Upper lobe of left lung (tissue), 6 donors: ENCODE results near the gene ESYT1. TPM values are rescaled to one million over a fixed set of nuclear protein-coding genes. Genes with fewer than 3 reads are reported as not detected.

Source experiments
- ATAC-seq, 2 donors: fragments of 200-7000 bp; cut with Tn5 transposase; one replicate each; pipeline ENCODE4 v1.9.1; 2022; ENCODE audit warnings: mild to moderate bottlenecking in 2 of 2, moderate library complexity in 2 of 2; ENCODE audit not compliant: low FRiP score in 2 of 2
- DNase-seq, 2 donors: peaks; one replicate each; pipeline ENCODE4 v3.0.0-alpha.2; 2019 to 2020
- H3K27ac ChIP-seq, 4 donors: fragments of 200-600 bp; sonication (generic); one replicate each; pipeline ENCODE4 v1.5.1; 2016 to 2019
- H3K27me3 ChIP-seq, 4 donors: fragments of 200-600 bp; sonication (generic); one replicate each; pipeline ENCODE4 v1.5.1; 2017 to 2019
- H3K36me3 ChIP-seq, 4 donors: fragments of 200-600 bp; sonication (generic); one replicate each; pipeline ENCODE4 v1.5.1; 2016 to 2019
- H3K4me1 ChIP-seq, 4 donors: fragments of 200-600 bp; sonication (generic); one replicate each; pipeline ENCODE4 v1.5.1; 2018 to 2019
- H3K4me3 ChIP-seq, 4 donors: fragments of 200-600 bp; sonication (generic); one replicate each; pipeline ENCODE4 v1.5.1; 2017 to 2019; ENCODE audit warnings: mild to moderate bottlenecking in 2 of 4, moderate library complexity in 1 of 4
- H3K9me3 ChIP-seq, 4 donors: fragments of 200-600 bp; sonication (generic); one replicate each; pipeline ENCODE4 v1.5.1; 2018 to 2019
- EP300 ChIP-seq, 4 donors: sonication (generic); formaldehyde crosslinking; IDR thresholded peaks; one replicate each; pipeline ENCODE4 v1.5.1; 2017; ENCODE audit warnings: antibody characterized with exemption in 4 of 4, control low read depth in 2 of 4
- POLR2A ChIP-seq, 4 donors: fragments of 450-650 bp; IDR thresholded peaks; one replicate each; pipeline ENCODE4 v1.5.1; 2016 to 2017; ENCODE audit warnings: antibody characterized with exemption in 4 of 4, mild to moderate bottlenecking in 2 of 4
- POLR2AphosphoS5 ChIP-seq, 2 donors: sonication (generic); formaldehyde crosslinking; IDR thresholded peaks; one replicate each; pipeline ENCODE4 v1.5.1; 2017; ENCODE audit warnings: antibody characterized with exemption in 2 of 2
- WGBS, 2 donors: methylation state at CpG; one replicate each; pipeline ENCODE4 v1.1.5; 2017 to 2018; 5-methylcytosine and 5-hydroxymethylcytosine counted together
- total RNA-seq, 6 donors: library from RNA; depleted of rRNA in 4 of 6; stranded (reverse); fragments of >200 nt in 4 of 6; gene quantifications; one replicate each; pipeline versions ENCODE4 v1.1.0 to v1.2.1, GENCODE V29; 2016 to 2021
- TF ChIP-seq, protein P1 (sequence below), 6 experiments: fragments of 450-650 bp in 4 of 6; fragments of 200-600 bp in 2 of 6; sonication (generic) in 2 of 6; IDR thresholded peaks; one replicate each; pipeline ENCODE4 v1.5.1; 2016 to 2019; ENCODE audit warnings: antibody characterized with exemption in 6 of 6
- donor health status: DM: no; HTN: no; CAD: no; lungs with moderate emphysema.
- donor health status: DM: no; HTN: yes; CAD: no; lungs with severe emphysema.

ESYT1 gene
- total RNA-seq, 6 donors from 2014 or later, result 73.9 to 132 (median 112) TPM

DNA sequence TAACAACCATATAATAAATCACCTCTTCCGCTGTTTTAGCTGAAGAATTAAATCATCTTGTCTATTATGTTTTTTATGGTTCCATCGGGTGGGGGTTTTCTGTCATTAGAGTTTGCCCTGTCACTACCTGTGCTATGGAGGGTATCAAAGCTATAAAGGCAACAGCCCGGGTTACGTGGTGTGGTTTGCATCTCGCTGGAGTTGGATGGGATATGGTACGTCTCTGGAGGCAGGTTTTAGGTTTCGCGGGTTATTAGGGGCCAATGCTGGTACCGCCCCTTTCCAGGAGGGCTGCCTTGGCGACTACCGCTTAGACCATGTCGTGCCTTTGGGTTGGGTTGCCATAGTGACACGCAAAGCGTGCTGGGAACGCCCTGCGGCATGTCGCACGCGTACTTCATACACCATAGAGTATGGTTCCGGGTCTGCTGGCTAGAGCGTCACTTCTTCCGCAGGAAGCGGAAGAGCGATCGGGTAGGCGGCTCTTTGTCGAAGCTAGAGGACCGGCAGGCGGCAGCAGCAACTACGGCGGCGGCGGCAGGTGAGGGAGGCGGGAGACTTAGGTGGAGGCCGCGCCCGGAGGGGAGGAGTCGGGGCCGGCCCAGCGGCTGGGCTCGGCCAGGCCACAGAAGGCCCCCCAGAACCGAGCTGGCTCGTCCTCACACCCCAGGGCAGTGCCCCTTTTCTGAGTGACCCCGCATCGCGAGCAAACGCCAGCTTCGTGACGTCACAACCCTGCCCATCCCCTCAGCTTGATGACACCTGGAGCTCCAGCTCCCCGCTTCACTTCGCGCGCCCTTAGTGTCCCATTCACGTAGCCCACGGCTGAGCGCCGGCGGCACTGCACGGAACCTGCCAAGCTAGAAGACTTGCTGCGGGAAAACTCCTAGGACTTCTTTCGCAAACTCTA is 10.0 kb upstream of the ESYT1 start, which contains the start of gene ZC3H10:
Gene ZC3H10 (plus strand): TSS at position 489 of the 910 bp plus-strand sequence. CDS start 2,297 bp downstream, outside the sequence.
- DNase-seq, result peak; percentile 95 to 100
- H3K36me3 ChIP-seq, result peaks cover 9 to 37% (median 17%) of the 10 kb centered on the region in 4 donors
- H3K4me1 ChIP-seq, result peaks cover 16 to 33% (median 29%) of the 10 kb centered on the region in 4 donors
- peak within 1 kb of the TSS; percentile 94 to 97 (median 96) for H3K27ac ChIP-seq
- peak within 1 kb of the TSS; percentile 68 to 86 (median 74) for H3K4me3 ChIP-seq
- 1% methylated on average over 19 to 51 of the region's 61 CpGs for WGBS, 2 donors
- TF ChIP-seq EP300 (IDR thresholded peaks at IDR 0.05) (peak in 2 of 4 donors; percentile 57 to 85), POLR2AphosphoS5 (IDR thresholded peaks at IDR 0.05) (peak; percentile 96), POLR2A (IDR thresholded peaks at IDR 0.05) (peak in 3 of 4 donors; percentile 77 to 96 (median 90))
- TF ChIP-seq, protein P1, sequence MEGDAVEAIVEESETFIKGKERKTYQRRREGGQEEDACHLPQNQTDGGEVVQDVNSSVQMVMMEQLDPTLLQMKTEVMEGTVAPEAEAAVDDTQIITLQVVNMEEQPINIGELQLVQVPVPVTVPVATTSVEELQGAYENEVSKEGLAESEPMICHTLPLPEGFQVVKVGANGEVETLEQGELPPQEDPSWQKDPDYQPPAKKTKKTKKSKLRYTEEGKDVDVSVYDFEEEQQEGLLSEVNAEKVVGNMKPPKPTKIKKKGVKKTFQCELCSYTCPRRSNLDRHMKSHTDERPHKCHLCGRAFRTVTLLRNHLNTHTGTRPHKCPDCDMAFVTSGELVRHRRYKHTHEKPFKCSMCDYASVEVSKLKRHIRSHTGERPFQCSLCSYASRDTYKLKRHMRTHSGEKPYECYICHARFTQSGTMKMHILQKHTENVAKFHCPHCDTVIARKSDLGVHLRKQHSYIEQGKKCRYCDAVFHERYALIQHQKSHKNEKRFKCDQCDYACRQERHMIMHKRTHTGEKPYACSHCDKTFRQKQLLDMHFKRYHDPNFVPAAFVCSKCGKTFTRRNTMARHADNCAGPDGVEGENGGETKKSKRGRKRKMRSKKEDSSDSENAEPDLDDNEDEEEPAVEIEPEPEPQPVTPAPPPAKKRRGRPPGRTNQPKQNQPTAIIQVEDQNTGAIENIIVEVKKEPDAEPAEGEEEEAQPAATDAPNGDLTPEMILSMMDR (IDR thresholded peaks at IDR 0.05), result peak in 5 of 6 experiments; percentile 29 to 77 (median 70)
- no peaks in the 10 kb centered on the region for H3K9me3 ChIP-seq
- peak; percentile 93 to 97 for ATAC-seq
- H3K27me3 ChIP-seq, result no peaks in the 10 kb centered on the region

DNA sequence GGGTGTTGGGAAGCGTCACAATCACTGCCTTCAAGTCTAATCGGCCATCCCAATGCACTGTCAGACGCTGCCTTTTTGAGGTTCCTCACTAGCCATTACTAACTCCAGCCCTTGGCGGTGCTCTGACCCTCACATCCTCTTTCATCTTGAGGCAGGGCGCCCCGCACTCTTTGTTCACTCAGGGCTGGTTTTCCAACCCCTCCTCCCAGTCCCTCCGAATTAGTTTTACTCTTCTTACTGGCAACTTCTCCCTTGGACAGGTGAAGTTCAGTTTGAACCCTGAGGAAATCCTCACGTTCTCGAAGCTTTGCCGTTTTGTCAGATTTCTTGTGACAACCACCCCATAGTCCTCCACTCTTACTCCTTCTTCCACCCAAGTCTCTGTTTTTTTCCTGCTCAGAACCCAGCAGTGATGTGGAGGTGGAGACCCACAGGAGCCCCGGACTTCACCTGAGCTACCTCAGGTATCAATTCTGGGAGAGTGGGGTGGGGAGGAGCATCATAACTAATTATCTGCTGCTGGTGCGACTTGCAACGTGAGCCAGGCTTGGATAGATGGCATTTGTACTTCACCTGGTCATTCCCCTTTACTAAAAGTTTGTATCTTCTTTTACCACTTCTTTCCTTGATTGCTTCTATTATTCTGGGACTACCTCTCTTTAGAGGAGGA is 9.2 kb upstream of the ESYT1 start:
- H3K36me3 ChIP-seq, result peaks cover 9 to 29% (median 14%) of the 10 kb centered on the region in 4 donors
- H3K9me3 ChIP-seq, result no peaks in the 10 kb centered on the region
- H3K27ac ChIP-seq, result peak overlapping the region; percentile 86 to 95 (median 92)
- 7 to 10% methylated on average over 13 of the region's 13 CpGs for WGBS, 2 donors
- DNase-seq (peak in 1 of 2 donors; percentile 35), ATAC-seq (peak in 1 of 2 donors; percentile 4)
- no peaks in the 10 kb centered on the region for H3K27me3 ChIP-seq
- TF ChIP-seq POLR2A (IDR thresholded peaks at IDR 0.05), result no peak
- TF ChIP-seq POLR2AphosphoS5 (IDR thresholded peaks at IDR 0.05), result no peak
- no peak for TF ChIP-seq EP300 (IDR thresholded peaks at IDR 0.05)
- TF ChIP-seq, protein P1 (IDR thresholded peaks at IDR 0.05), result no peak
- peaks cover 16 to 33% (median 29%) of the 10 kb centered on the region in 4 donors for H3K4me1 ChIP-seq
- H3K4me3 ChIP-seq, result peak overlapping the region; percentile 46 to 86 (median 72)

DNA sequence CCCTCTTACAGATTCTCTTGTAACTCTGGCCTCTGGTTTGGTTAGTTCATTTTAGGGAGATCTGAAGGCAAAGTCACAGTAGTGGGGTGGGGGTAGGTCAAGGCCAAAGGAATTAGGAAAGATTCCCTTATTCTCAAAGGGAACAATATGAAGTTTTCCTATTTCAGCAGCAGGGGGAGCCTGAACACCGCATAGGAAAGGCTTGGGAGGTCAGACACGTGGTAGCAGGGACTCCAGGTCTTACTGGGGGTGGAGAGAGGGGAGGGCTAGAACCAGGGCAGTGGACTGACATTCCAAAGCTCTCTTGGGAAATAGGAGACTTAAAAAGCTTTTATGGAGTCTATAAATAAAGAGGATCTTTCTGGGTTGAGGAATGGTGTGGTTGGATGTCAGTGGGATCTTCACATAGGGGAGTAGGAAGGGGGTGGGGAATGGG is 8.7 kb upstream of the ESYT1 start:
- H3K27ac ChIP-seq, result peak overlapping the region; percentile 12 to 95 (median 88)
- DNase-seq, result peak in 1 of 2 donors; percentile 84
- no peaks in the 10 kb centered on the region for H3K27me3 ChIP-seq
- H3K4me1 ChIP-seq, result peaks cover 16 to 35% (median 29%) of the 10 kb centered on the region in 4 donors
- peak; percentile 63 to 85 for ATAC-seq
- no peaks in the 10 kb centered on the region for H3K9me3 ChIP-seq
- TF ChIP-seq POLR2AphosphoS5 (IDR thresholded peaks at IDR 0.05) (peak in 1 of 2 donors; percentile 38), POLR2A (IDR thresholded peaks at IDR 0.05) (no peak), EP300 (IDR thresholded peaks at IDR 0.05) (no peak)
- TF ChIP-seq, protein P1 (IDR thresholded peaks at IDR 0.05), result peak; percentile 70 to 88 (median 80)
- peaks cover 9 to 27% (median 14%) of the 10 kb centered on the region in 4 donors for H3K36me3 ChIP-seq
- WGBS, 2 donors, result 0% methylated on average over 2 of the region's 2 CpGs
- peak overlapping the region in 3 of 4 donors; percentile 68 to 86 (median 75) for H3K4me3 ChIP-seq

DNA sequence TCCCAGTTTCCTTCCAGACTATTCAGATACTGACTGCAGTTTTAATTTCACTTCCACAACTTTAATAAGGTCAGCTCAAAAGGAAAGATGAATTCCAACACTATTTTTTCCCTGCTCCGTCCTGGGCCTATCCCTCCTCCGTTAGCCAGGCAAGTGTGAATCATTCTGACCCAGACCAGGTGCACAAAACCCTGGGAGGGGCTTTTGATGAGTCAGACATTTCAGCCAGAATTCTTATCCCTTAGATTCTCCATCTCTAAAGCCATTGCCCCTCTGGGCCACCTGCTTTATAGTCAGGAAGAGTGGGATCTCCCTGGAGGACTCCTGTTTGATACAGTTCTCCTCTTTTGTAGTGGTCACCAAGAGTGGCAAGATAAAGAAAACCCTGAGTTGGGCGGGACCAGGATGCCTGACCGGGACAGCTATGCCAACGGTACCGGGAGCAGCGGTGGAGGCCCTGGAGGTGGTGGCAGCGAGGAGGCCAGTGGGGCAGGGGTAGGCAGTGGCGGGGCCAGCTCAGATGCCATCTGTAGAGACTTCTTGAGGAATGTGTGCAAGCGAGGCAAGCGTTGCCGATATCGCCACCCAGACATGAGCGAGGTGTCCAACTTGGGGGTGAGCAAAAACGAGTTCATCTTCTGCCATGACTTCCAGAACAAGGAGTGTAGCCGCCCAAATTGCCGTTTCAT is 7.8 kb upstream of the ESYT1 start:
- 93 to 95% methylated on average over 16 to 17 of the region's 17 CpGs for WGBS, 2 donors

More for the DNA sequence above, 7.8 kb upstream of the ESYT1 start:
- Histone ChIP-seq H3K4me1 (peaks cover 24 to 42% (median 30%) of the 10 kb centered on the region in 4 donors), H3K9me3 (no peaks in the 10 kb centered on the region), H3K36me3 (peaks cover 9 to 27% (median 14%) of the 10 kb centered on the region in 4 donors), H3K4me3 (no peak overlapping the region), H3K27me3 (no peaks in the 10 kb centered on the region), H3K27ac (peak overlapping the region in 3 of 4 donors; percentile 76 to 95 (median 91))
- ATAC-seq (no peak), DNase-seq (no peak)
- TF ChIP-seq POLR2AphosphoS5 (IDR thresholded peaks at IDR 0.05), result no peak
- no peak for TF ChIP-seq POLR2A (IDR thresholded peaks at IDR 0.05)
- no peak for TF ChIP-seq EP300 (IDR thresholded peaks at IDR 0.05)
